ENCODE data around the gene MAML3.

MAML3 gene

GRCh38 chr4:139865537-139865936 lies 288.4 kb downstream of the MAML3 start:
- no peak for DNase-seq (ENCODE audit: low read depth in 3 of 3)

GRCh38 chr4:139863531-139863930 lies 290.5 kb downstream of the MAML3 start:
- no peak for DNase-seq (ENCODE audit: low read depth in 3 of 3)

- DNase-seq (ENCODE audit: low read depth in 3 of 3) = no peak
These were observed 292.5 kb downstream of the MAML3 start for GRCh38 chr4:139861471-139861870.

- DNase-seq (ENCODE audit: low read depth in 3 of 3) = no peak
These were observed 293.5 kb downstream of the MAML3 start for GRCh38 chr4:139860435-139861024.

- DNase-seq (ENCODE audit: low read depth in 3 of 3) = no peak
These were observed 294.1 kb downstream of the MAML3 start for GRCh38 chr4:139859876-139860275.

GRCh38 chr4:139858436-139859205 lies 295.4 kb downstream of the MAML3 start:
- DNase-seq (ENCODE audit: low read depth in 3 of 3) = no peak

- DNase-seq (ENCODE audit: low read depth in 3 of 3) = no peak
These were observed 296.0 kb downstream of the MAML3 start for GRCh38 chr4:139857977-139858376.

GRCh38 chr4:139857021-139857420 lies 297.0 kb downstream of the MAML3 start:
- DNase-seq (ENCODE audit: low read depth in 3 of 3) = no peak

- no peak for DNase-seq (ENCODE audit: low read depth in 3 of 3)
These were observed 299.1 kb downstream of the MAML3 start for GRCh38 chr4:139854668-139855403.

- no peak for DNase-seq (ENCODE audit: low read depth in 3 of 3)
These were observed 300.7 kb downstream of the MAML3 start for GRCh38 chr4:139853309-139853708.

GRCh38 chr4:139852612-139853269 lies 301.2 kb downstream of the MAML3 start:
- DNase-seq (ENCODE audit: low read depth in 3 of 3) = no peak

- DNase-seq (ENCODE audit: low read depth in 3 of 3) = no peak
These were observed 302.3 kb downstream of the MAML3 start for GRCh38 chr4:139851639-139852038.

- no peak for DNase-seq (ENCODE audit: low read depth in 3 of 3)
These were observed 302.9 kb downstream of the MAML3 start for GRCh38 chr4:139851133-139851532.

- no peak for DNase-seq (ENCODE audit: low read depth in 3 of 3)
These were observed 304.8 kb downstream of the MAML3 start for GRCh38 chr4:139849219-139849618.

- DNase-seq (ENCODE audit: low read depth in 3 of 3) = no peak
These were observed 306.0 kb downstream of the MAML3 start for GRCh38 chr4:139848028-139848427.

GRCh38 chr4:139847602-139848001 lies 306.4 kb downstream of the MAML3 start:
- DNase-seq (ENCODE audit: low read depth in 3 of 3) = no peak

- no peak for DNase-seq (ENCODE audit: low read depth in 3 of 3)
These were observed 307.2 kb downstream of the MAML3 start for GRCh38 chr4:139846766-139847165.

GRCh38 chr4:139845453-139846093 lies 308.4 kb downstream of the MAML3 start:
- DNase-seq (ENCODE audit: low read depth in 3 of 3) = no peak

- DNase-seq (ENCODE audit: low read depth in 3 of 3) = no peak
These were observed 309.4 kb downstream of the MAML3 start for GRCh38 chr4:139844459-139845036.

GRCh38 chr4:139844057-139844456 lies 309.9 kb downstream of the MAML3 start:
- DNase-seq (ENCODE audit: low read depth in 3 of 3) = no peak

- DNase-seq (ENCODE audit: low read depth in 3 of 3) = no peak
These were observed 310.3 kb downstream of the MAML3 start for GRCh38 chr4:139843641-139844040.
